ENCODE measurements around the gene LPAR3.

LPAR3 gene, protein sequence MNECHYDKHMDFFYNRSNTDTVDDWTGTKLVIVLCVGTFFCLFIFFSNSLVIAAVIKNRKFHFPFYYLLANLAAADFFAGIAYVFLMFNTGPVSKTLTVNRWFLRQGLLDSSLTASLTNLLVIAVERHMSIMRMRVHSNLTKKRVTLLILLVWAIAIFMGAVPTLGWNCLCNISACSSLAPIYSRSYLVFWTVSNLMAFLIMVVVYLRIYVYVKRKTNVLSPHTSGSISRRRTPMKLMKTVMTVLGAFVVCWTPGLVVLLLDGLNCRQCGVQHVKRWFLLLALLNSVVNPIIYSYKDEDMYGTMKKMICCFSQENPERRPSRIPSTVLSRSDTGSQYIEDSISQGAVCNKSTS
- long read RNA-seq = 0 reads

DNA sequence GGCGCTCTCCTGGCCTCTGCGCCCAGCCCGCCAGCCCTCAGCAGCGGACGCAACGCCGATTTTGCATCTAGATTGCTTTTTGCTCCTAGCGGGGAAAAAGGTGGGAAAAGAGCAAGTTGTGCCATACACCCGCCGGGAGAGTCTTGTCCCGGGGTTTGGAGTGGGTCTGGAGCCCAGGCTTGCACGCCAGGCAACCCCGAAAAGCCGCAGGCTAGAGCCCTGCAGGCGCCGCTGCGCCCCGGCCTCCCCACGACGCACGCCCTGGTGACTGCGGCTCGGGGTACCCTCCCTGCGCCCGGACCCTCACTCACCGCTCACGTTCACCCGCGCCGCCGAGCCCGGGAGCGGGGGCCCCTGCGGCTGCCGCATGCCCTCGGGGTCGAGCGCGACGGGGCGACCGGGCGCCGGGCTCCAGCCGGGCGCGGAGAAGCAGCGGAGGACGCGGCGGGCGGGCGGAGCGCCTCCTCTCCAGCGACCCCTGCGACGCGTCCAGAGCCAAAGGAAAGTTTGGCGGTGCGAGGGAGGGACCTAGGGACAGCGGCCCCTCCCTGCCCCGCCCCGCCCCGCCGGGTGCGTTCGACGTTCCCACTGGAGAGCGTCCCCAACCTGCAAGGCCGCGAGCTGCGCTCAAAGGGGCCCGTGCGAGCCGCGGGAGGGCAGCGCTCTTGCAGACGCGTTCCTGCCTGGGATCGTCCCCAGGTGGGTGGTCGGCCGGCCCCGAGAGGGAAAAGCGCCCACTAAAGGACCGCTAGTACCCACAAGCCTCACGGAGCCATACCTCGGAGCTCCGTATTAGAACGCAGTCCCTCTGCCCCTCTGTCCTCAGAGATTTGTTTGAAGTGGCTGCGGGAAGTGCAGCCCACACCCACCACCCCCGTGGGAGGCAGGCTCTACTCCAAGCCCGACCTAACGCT, at the start of gene LPAR3:
Gene LPAR3 (minus strand): TSS at position 502 of the 914 bp plus-strand sequence. CDS start 27,086 bp downstream, outside the sequence.
- peaks cover 29% of the 10 kb centered on the region for H3K27me3 ChIP-seq (ENCODE audit: insufficient read depth, poor library complexity, severe bottlenecking)
- TF ChIP-seq GABPA (IDR thresholded peaks at IDR 0.05; ENCODE audit: low read depth) (no peak), SPI1 (IDR thresholded peaks at IDR 0.05; ENCODE audit: borderline replicate concordance, low read depth) (no peak), POLR2AphosphoS5 (IDR thresholded peaks at IDR 0.05; ENCODE audit: low read depth) (no peak)
- TF ChIP-seq, protein P1, sequence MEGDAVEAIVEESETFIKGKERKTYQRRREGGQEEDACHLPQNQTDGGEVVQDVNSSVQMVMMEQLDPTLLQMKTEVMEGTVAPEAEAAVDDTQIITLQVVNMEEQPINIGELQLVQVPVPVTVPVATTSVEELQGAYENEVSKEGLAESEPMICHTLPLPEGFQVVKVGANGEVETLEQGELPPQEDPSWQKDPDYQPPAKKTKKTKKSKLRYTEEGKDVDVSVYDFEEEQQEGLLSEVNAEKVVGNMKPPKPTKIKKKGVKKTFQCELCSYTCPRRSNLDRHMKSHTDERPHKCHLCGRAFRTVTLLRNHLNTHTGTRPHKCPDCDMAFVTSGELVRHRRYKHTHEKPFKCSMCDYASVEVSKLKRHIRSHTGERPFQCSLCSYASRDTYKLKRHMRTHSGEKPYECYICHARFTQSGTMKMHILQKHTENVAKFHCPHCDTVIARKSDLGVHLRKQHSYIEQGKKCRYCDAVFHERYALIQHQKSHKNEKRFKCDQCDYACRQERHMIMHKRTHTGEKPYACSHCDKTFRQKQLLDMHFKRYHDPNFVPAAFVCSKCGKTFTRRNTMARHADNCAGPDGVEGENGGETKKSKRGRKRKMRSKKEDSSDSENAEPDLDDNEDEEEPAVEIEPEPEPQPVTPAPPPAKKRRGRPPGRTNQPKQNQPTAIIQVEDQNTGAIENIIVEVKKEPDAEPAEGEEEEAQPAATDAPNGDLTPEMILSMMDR (IDR thresholded peaks at IDR 0.05; ENCODE audit: insufficient read depth, low read length) = no peak
- TF ChIP-seq, protein P2, sequence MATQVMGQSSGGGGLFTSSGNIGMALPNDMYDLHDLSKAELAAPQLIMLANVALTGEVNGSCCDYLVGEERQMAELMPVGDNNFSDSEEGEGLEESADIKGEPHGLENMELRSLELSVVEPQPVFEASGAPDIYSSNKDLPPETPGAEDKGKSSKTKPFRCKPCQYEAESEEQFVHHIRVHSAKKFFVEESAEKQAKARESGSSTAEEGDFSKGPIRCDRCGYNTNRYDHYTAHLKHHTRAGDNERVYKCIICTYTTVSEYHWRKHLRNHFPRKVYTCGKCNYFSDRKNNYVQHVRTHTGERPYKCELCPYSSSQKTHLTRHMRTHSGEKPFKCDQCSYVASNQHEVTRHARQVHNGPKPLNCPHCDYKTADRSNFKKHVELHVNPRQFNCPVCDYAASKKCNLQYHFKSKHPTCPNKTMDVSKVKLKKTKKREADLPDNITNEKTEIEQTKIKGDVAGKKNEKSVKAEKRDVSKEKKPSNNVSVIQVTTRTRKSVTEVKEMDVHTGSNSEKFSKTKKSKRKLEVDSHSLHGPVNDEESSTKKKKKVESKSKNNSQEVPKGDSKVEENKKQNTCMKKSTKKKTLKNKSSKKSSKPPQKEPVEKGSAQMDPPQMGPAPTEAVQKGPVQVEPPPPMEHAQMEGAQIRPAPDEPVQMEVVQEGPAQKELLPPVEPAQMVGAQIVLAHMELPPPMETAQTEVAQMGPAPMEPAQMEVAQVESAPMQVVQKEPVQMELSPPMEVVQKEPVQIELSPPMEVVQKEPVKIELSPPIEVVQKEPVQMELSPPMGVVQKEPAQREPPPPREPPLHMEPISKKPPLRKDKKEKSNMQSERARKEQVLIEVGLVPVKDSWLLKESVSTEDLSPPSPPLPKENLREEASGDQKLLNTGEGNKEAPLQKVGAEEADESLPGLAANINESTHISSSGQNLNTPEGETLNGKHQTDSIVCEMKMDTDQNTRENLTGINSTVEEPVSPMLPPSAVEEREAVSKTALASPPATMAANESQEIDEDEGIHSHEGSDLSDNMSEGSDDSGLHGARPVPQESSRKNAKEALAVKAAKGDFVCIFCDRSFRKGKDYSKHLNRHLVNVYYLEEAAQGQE (IDR thresholded peaks at IDR 0.05; ENCODE audit: insufficient replicate concordance, low read depth) = no peak
- H3K4me3 ChIP-seq (replicated peaks; ENCODE audit: insufficient read depth, low read length) = no peak within 1 kb of the TSS
- no peak within 1 kb of the TSS for H3K27ac ChIP-seq (replicated peaks)
- no peak for DNase-seq (ENCODE audit: low read depth in 1 of 2, low spot score in 1 of 2)

DNA sequence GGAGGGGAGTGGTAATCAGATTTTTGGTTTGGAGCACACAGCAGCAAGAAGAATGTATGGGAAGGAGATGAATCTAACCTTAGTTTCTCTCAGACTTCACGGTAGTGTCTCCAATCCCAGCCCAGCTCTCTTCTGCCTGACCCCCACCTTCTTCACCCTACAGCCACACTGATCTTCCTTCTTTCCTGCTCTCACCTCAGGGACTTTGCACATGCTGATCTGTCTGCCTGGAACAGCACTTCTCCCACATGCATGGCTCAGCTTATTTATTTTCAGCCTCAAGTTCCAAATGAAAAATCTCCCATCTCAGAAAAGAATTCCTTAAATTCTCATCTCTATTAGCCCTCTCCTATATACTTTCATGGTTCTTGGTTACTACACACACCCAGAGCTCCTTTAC, 48.8 kb upstream of the LPAR3 start:
- H3K4me3 ChIP-seq (replicated peaks; ENCODE audit: insufficient read depth, low read length) = no peak overlapping the region
- TF ChIP-seq GABPA (IDR thresholded peaks at IDR 0.05; ENCODE audit: low read depth) = no peak

DNA sequence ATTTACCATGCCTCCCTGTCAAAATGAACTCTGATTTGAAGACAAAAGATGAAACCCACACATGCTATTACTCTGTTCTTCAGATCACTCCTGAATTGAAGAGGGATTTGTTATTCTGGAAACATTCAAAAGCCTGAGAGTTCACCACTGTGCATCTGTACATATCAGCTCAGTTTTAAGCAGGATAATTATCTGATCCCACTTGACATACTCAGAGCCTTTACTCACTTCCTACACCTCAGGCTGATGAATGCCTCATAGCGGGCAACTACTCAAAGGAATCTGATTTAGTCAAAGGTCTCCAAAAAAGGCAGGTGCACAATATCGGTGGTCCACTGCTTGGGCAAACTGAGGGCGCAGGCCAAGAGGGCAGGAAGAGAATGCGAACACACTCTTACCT, 47.5 kb upstream of the LPAR3 start:
- Histone ChIP-seq H3K27me3 (ENCODE audit: insufficient read depth, poor library complexity, severe bottlenecking) (peaks cover 4% of the 10 kb centered on the region), H3K27ac (replicated peaks) (no peak overlapping the region), H3K4me3 (replicated peaks; ENCODE audit: insufficient read depth, low read length) (no peak overlapping the region)
- no peak for TF ChIP-seq SPI1 (IDR thresholded peaks at IDR 0.05; ENCODE audit: borderline replicate concordance, low read depth)
- TF ChIP-seq POLR2AphosphoS5 (IDR thresholded peaks at IDR 0.05; ENCODE audit: low read depth) = no peak
- TF ChIP-seq, protein P2 (IDR thresholded peaks at IDR 0.05; ENCODE audit: insufficient replicate concordance, low read depth) = no peak
- TF ChIP-seq GABPA (IDR thresholded peaks at IDR 0.05; ENCODE audit: low read depth) = no peak
- TF ChIP-seq, protein P1 (IDR thresholded peaks at IDR 0.05; ENCODE audit: insufficient read depth, low read length) = no peak
- DNase-seq (ENCODE audit: low read depth in 1 of 2, low spot score in 1 of 2) = no peak

More for the DNA sequence above, 48.8 kb upstream of the LPAR3 start:
- peaks cover 4% of the 10 kb centered on the region for H3K27me3 ChIP-seq (ENCODE audit: insufficient read depth, poor library complexity, severe bottlenecking)
- no peak for DNase-seq (ENCODE audit: low read depth in 1 of 2, low spot score in 1 of 2)
- H3K27ac ChIP-seq (replicated peaks) = no peak overlapping the region

DNA sequence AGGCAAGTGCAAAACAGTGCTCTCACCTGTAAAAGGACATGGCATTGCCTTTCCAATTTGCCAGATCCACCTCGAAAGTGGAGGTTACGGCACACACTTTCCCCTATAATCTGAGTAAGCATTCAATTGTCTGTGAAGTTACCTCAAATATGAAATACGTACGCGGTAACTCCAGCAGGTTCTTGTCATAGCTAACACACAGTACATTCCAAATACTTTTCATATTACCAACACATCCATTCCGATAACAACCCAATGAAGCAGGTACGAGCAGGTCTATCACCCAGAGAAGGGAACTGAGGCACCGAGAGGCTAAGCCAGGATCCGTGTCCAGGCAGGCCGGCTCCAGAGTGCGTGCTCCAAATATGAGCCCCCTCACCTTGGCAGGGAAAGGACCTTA, 46.8 kb upstream of the LPAR3 start:
- no peak overlapping the region for H3K4me3 ChIP-seq (replicated peaks; ENCODE audit: insufficient read depth, low read length)
- TF ChIP-seq POLR2AphosphoS5 (IDR thresholded peaks at IDR 0.05; ENCODE audit: low read depth) = no peak
- peaks cover 4% of the 10 kb centered on the region for H3K27me3 ChIP-seq (ENCODE audit: insufficient read depth, poor library complexity, severe bottlenecking)
- no peak overlapping the region for H3K27ac ChIP-seq (replicated peaks)
- DNase-seq (ENCODE audit: low read depth in 1 of 2, low spot score in 1 of 2) = no peak

All from HL-60 (cell line).